ENCODE data around the gene ELMO2. TPM values are rescaled to one million over a fixed set of nuclear protein-coding genes. Genes with fewer than 3 reads are reported as not detected.

ELMO2 gene
- total RNA-seq, 1 experiment from 2014 or later, result 28.4 TPM

- ChIA-PET CTCF (interaction anchor here (0.6 to 2.2 kb wide), 24 partner anchors 8 to 799 kb away, joined by 3 to 16 read pairs (median 4); partner anchors contain the start of gene ELMO2), POLR2A (interaction anchor here (0.5 to 2.0 kb wide), 5 partner anchors 15 to 332 kb away, joined by 3 to 8 read pairs (median 5); partner anchors contain the start of gene ELMO2)
- DNase-seq (ENCODE audit: low spot score), result peak; percentile 87
- Mint-ChIP-seq H3K9me3 (no peaks in the 10 kb centered on the region), H3K27ac (peak overlapping the region; percentile 97), H3K4me1 (peaks cover 13% of the 10 kb centered on the region), H3K4me3 (peak overlapping the region; percentile 91), H3K27me3 (ENCODE audit: low read depth) (no peaks in the 10 kb centered on the region), H3K36me3 (peaks cover 24% of the 10 kb centered on the region)
- ATAC-seq, result peak; percentile 90
- TF ChIP-seq ERG (CRISPR knock-in tag; IDR thresholded peaks at IDR 0.05), result no peak
- TF ChIP-seq FOXP4 (CRISPR knock-in tag; IDR thresholded peaks at IDR 0.05), result peak; percentile 54
- no peak for TF ChIP-seq TEAD4 (CRISPR knock-in tag; IDR thresholded peaks at IDR 0.05)
- TF ChIP-seq STAT6 (CRISPR knock-in tag; conservative IDR thresholded peaks at IDR 0.05; ENCODE audit: low read depth), result no peak
- TF ChIP-seq ZNF423 (CRISPR knock-in tag; IDR thresholded peaks at IDR 0.05), result no peak
- no peak for TF ChIP-seq ZNF232 (CRISPR knock-in tag; IDR thresholded peaks at IDR 0.05)
- TF ChIP-seq EMX1 (CRISPR knock-in tag; IDR thresholded peaks at IDR 0.05), result no peak
- TF ChIP-seq RELA (CRISPR knock-in tag; IDR thresholded peaks at IDR 0.05; ENCODE audit: borderline replicate concordance), result no peak
- TF ChIP-seq ZNF671 (CRISPR knock-in tag; IDR thresholded peaks at IDR 0.05), result no peak
- no peak for TF ChIP-seq NR1H2 (CRISPR knock-in tag; IDR thresholded peaks at IDR 0.05)
- TF ChIP-seq HMGXB4 (CRISPR knock-in tag; IDR thresholded peaks at IDR 0.05), result peak; percentile 68
- TF ChIP-seq FOXP1 (CRISPR knock-in tag; IDR thresholded peaks at IDR 0.05; ENCODE audit: borderline replicate concordance), result peak; percentile 58; the same call in 1 of the 2 replicates
- no peak for TF ChIP-seq NFATC4 (CRISPR knock-in tag; IDR thresholded peaks at IDR 0.05)
- no peak for TF ChIP-seq ZNF121 (CRISPR knock-in tag; IDR thresholded peaks at IDR 0.05)
- TF ChIP-seq ELF4 (CRISPR knock-in tag; IDR thresholded peaks at IDR 0.05; ENCODE audit: low read depth), result no peak
- TF ChIP-seq RORB (CRISPR knock-in tag; IDR thresholded peaks at IDR 0.05), result no peak
- TF ChIP-seq HMGA2 (CRISPR knock-in tag; IDR thresholded peaks at IDR 0.05), result no peak
- no peak for TF ChIP-seq ZSCAN18 (CRISPR knock-in tag; IDR thresholded peaks at IDR 0.05)
- no peak for TF ChIP-seq IRF2 (CRISPR knock-in tag; IDR thresholded peaks at IDR 0.05; ENCODE audit: borderline replicate concordance, low read depth)
- no peak for TF ChIP-seq TCF7 (CRISPR knock-in tag; IDR thresholded peaks at IDR 0.05; ENCODE audit: low read depth)
- peak; percentile 74 for TF ChIP-seq GABPB1 (CRISPR knock-in tag; IDR thresholded peaks at IDR 0.05)
- TF ChIP-seq MLX (CRISPR knock-in tag; IDR thresholded peaks at IDR 0.05), result 0 out of 2 replicates have a peak, but pooled peaks have one; percentile 80
- no peak for TF ChIP-seq CBFB (CRISPR knock-in tag; IDR thresholded peaks at IDR 0.05; ENCODE audit: low read depth)
- TF ChIP-seq E2F5 (CRISPR knock-in tag; IDR thresholded peaks at IDR 0.05), result peak; percentile 65; the same call in 1 of the 2 replicates
- TF ChIP-seq ZMAT4 (CRISPR knock-in tag; IDR thresholded peaks at IDR 0.05), result no peak
- TF ChIP-seq TP53 (CRISPR knock-in tag; IDR thresholded peaks at IDR 0.05), result no peak
Measured at GRCh38 chr20:46363874-46364669, 42.3 kb downstream of the ELMO2 start.
